CD4-positive, alpha-beta T cell treated with Interleukin-6 for 4 hours (primary cell): Measurements from ENCODE around the gene HFM1.
A peak's percentile ranks its signal among the peaks of the same experiment; 100 is the strongest.
"Not testable (repeated sequence)": the region's sequence is repeated elsewhere in the genome, so short reads cannot be mapped to it uniquely, and the experiment has no call there.

Source experiments
- DNase-seq: peaks from one replicate; pipeline ENCODE4 v3.0.0-alpha.2; 2020; ENCODE audit warnings: mixed read lengths

The HFM1 gene

GRCh38 chr1:91346824-91347223 is 57.8 kb downstream of the HFM1 start:
- no peak for DNase-seq

DNA sequence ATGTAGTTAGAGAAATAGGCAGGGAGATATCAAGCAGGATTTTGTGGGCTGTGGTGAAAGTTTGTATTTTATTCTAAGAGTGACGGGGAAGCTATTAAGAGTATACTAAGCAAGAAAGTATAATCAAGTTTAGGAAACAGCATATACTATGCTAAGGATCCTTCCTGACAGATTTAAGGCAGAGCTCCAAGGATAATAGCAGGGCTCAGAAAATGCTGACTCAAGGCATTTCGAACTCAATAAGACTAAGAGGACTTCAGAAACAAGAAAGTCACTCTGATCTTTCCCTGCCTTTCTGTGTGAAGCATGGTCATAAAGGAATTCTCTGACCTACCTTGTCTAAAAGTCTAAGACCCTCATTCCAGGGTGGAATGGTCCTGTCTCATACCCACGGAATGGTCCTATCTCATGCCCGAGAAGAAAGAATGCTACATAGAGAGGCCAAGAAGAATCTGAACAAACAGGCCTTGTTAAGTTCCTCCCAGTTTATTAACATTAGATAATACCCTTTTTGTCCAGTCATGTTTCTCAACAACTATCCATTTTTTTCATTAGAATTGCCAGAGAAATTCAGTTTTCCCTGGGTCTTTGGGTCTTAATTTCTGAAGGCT is 59.1 kb downstream of the HFM1 start:
- no peak for DNase-seq

- no peak for DNase-seq
Measured at GRCh38 chr1:91338501-91338900, 66.1 kb downstream of the HFM1 start.

DNA sequence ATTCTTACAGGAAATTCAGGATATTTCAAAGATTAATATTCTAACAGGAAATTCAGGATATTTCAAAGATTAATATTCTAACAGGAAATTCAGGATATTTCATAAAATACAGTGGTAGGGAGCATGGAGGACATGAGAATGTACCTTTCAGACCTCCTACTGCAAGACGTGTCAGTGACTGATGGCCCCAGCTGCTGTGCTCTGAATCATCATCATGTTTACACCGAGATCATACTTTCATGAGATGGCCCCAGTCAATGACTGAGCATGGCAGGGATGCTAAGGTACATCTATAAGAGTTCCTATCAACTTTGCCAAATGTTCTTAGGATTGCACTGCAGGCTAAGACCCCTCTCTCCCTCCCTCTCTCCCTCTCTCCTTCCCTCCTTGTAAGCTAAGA is 69.0 kb downstream of the HFM1 start:
- no peak for DNase-seq

GRCh38 chr1:91334856-91335255 is 69.8 kb downstream of the HFM1 start:
- no peak for DNase-seq

DNA sequence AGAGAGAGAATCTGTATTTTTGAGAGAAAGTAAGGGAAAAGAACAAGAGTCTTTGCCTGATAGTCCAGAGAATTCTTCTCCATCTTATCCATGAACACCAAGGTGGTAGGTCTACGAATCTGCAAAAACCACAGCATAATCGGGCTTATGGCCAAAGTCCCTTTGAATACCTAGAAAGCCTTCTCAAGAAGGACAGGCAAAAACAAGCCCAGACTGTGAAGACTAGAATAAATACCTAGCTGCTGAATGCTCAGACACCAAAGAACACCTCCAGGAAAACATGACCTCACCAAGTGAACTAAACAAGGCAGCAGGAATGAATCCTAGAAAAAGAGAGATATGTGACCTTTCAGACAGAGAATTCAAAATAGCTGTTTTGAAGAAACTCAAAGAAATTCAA is 79.2 kb downstream of the HFM1 start:
- no peak for DNase-seq

- DNase-seq = no peak
Measured at GRCh38 chr1:91314643-91315042, 90.0 kb downstream of the HFM1 start.

DNA sequence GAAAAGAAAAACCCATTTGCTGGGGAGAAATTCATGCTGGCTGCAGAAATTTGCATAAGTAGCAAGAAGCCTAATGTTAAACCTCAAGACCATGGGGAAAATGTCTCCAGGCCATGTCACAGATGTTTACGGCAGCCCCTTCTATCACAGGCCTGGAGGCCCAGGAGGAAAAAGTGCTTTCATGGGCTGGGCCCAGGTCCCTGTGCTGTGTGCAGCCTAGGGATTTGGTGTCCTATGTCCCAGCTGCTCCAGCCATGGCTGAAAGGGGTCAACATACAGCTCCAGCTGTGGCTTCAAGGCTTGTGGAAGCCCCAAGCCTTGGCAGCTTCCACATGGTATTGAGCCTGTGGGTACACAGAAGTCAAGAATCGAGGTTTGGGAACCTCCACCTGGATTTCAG is 93.0 kb downstream of the HFM1 start:
- no peak for DNase-seq

- DNase-seq = no peak
Measured at GRCh38 chr1:91308544-91308943, 96.1 kb downstream of the HFM1 start.

- DNase-seq = no peak
Measured at GRCh38 chr1:91307784-91308409, 96.7 kb downstream of the HFM1 start.

DNA sequence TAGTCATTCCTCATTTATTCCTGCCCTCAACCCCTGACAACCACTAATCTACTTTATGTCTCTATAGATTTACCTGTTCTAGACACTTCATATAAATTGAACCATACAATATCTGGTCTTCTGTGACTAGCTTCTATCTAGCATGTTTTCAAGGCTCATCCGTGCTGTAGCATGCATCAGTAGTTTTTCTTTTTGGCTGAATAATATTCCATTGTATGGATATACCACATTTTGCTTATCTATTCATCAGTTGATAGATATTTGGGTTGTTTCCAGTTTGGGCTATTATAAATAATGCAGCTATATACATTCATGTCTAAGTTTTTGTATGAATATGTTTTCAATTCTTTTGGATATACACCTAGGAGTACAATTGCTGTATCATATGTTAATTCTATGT is 101.5 kb downstream of the HFM1 start:
- DNase-seq = no peak

DNA sequence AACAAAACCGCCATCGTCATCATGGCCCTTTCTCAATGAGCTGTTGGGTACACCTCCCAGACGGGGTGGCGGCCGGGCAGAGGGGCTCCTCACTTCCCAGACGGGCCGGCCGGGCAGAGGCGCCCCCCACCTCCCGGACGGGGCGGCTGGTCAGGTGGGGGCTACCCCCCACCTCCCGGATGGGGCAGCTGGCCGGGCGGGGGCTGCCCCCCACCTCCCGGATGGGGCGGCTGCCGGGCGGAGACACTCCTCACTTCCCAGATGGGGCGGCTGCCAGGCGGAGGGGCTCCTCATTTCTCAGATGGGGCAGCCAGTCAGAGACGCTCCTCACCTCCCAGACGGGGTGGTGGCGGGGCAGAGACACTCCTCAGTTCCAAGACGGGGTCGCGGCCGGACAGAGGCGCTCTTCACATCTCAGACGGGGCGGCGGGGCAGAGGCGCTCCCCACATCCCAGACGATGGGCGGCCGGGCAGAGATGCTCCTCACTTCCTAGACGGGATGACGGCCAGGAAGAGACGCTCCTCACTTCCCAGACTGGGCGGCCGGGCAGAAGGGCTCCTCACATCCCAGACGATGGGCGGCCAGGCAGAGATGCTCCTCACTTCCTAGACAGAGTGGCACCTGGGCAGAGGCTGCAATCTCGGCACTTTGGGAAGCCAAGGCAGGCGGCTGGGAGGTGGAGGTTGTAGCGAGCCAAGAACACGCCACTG is 115.6 kb downstream of the HFM1 start:
- not testable (repeated sequence) for DNase-seq

DNA sequence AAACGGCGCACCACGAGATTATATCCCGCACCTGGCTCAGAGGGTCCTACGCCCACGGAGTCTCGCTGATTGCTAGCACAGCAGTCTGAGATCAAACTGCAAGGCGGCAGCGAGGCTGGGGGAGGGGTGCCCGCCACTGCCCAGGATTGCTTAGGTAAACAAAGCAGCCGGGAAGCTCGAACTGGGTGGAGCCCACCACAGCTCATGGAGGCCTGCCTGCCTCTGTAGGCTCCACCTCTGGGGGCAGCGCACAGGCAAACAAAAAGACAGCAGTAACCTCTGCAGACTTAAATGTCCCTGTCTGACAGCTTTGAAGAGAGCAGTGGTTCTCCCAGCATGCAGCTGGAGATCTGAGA is 117.7 kb downstream of the HFM1 start:
- DNase-seq = not testable (repeated sequence)

- DNase-seq = not testable (repeated sequence)
Measured at GRCh38 chr1:91286259-91286961, 118.2 kb downstream of the HFM1 start.

DNA sequence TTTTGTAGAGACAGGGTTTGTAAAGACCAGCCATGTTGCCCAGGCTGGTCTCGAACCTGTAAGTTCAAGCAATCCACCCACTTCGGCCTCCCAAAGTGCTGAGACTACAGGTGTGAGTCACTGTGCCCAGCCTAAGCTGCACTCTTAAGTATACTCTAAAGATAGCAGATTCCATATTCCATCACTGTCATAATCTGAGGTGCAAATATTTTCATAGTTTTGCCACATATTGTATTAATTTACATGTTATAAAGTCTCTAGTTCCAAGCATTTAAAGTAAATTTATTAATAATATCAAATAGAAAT is 121.3 kb downstream of the HFM1 start:
- no peak for DNase-seq

DNA sequence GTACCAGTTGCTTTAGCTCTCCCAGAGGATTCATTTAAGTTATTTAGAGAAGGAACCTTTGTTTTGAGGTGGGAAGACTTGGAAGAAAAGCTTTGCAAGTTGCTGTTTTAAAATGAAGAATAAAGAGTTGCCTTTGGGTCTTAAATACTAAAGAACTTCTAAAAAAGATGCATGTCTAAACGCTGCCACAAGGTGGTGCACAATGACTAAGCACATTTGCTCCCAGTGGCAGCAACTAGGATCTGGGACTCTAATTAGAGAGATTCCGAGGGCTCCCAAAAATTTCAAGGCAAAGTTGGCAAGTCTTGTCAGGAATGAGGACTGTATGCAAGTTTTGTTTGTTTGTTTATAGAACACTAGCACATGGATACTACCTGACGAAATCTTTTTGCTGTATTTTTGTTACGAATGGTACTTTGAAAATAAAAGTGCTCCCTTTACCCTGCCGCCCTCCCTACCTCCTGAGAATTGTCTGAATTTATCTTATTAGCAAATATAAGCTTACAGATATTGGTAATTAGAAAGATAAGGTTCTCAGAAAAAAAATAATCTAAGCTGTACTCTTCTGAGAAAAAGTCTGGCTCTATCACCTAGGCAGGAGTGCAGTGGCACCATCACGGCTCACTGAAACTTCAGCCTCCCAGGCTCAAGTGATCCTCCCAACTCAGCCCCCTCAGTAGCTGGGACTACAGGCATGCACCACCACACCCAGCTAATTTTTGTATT is 121.8 kb downstream of the HFM1 start:
- DNase-seq = peak; percentile 45

- DNase-seq = no peak
Measured at GRCh38 chr1:91281782-91282181, 122.9 kb downstream of the HFM1 start.

GRCh38 chr1:91278754-91279153 is 125.9 kb downstream of the HFM1 start:
- no peak for DNase-seq

GRCh38 chr1:91273875-91274274 is 130.8 kb downstream of the HFM1 start:
- DNase-seq = no peak

DNA sequence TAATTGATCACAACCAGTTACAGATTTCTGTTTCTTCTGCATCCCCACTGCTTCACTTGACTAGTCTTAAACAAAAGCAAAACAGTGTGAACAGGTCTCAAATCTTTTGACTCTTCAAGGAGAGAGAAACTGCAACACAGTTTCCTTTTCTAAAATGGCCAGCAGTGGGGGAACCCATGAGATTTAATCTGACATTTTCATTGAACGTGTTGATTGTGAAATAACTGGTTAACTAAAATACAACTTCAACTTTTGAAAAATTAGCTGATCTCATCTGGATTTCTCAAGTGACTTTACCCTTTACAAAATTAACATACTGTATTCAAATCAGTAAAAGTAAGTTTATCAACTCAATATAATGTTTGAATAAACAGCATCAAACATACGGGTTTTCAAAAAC is 143.0 kb downstream of the HFM1 start:
- DNase-seq = no peak

GRCh38 chr1:91245435-91245834 is 159.2 kb downstream of the HFM1 start:
- DNase-seq = no peak

- no peak for DNase-seq
Measured at GRCh38 chr1:91244737-91245136, 159.9 kb downstream of the HFM1 start.

DNA sequence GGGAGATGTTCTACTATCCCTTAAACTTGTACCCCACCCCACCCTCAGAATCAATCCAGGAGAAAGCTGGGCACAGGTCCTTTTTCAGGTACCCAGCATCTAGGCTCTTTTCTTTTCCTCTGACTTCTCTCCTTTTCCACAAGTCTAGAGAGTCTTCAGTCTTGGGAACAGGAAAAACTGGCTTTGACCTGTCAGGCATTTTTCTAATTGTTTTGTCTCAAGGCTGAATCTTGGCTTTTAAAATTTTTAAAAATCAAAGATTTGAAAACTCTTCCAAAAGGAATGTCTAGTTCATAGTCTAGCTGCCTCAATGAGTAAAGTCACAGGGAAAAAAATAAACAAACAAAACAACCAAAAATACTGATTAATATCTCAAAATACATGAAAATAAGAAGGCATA is 161.5 kb downstream of the HFM1 start:
- DNase-seq = no peak
